ENCODE results near the gene CEP41. TPM values are rescaled to one million over a fixed set of nuclear protein-coding genes. Genes with fewer than 3 reads are reported as not detected.

The CEP41 gene
- total and polyA plus RNA-seq, 2 of the 13 experiments (the other 11 are each of a cell fraction or from before 2014, with no cell fraction given) = 8.7 to 9.0 TPM

- TF ChIP-seq HMGXB3 (CRISPR knock-in tag; IDR thresholded peaks at IDR 0.05; ENCODE audit: borderline replicate concordance) (no peak), HCFC1 (IDR thresholded peaks at IDR 0.05; ENCODE audit: low read depth, low read length) (no peak), AGO2 (optimal IDR thresholded peaks at IDR 0.05; ENCODE audit: low read depth, low read length) (no peak), ATF7-NPFF (CRISPR knock-in tag; IDR thresholded peaks at IDR 0.05; ENCODE audit: low read depth) (no peak), SNAPC5 (CRISPR knock-in tag; IDR thresholded peaks at IDR 0.05; ENCODE audit: borderline replicate concordance) (no peak), MZF1 (CRISPR knock-in tag; IDR thresholded peaks at IDR 0.05; ENCODE audit: borderline replicate concordance) (no peak), NAIF1 (CRISPR knock-in tag; IDR thresholded peaks at IDR 0.05; ENCODE audit: borderline replicate concordance) (no peak)
- TF ChIP-seq, protein P1, sequence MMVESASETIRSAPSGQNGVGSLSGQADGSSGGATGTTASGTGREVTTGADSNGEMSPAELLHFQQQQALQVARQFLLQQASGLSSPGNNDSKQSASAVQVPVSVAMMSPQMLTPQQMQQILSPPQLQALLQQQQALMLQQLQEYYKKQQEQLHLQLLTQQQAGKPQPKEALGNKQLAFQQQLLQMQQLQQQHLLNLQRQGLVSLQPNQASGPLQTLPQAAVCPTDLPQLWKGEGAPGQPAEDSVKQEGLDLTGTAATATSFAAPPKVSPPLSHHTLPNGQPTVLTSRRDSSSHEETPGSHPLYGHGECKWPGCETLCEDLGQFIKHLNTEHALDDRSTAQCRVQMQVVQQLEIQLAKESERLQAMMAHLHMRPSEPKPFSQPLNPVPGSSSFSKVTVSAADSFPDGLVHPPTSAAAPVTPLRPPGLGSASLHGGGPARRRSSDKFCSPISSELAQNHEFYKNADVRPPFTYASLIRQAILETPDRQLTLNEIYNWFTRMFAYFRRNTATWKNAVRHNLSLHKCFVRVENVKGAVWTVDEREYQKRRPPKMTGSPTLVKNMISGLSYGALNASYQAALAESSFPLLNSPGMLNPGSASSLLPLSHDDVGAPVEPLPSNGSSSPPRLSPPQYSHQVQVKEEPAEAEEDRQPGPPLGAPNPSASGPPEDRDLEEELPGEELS (CRISPR knock-in tag; IDR thresholded peaks at IDR 0.05) = no peak
Observed at GRCh38 chr7:130387306-130387627, 53.5 kb downstream of the CEP41 start (continued).

All from HepG2 (cell line).